ENCODE results near the gene ATF1.
"Not testable (repeated sequence)": the region's sequence is repeated elsewhere in the genome, so short reads cannot be mapped to it uniquely, and the experiment has no call there.

ATF1 gene

GRCh38 chr12:50806176-50806575 lies 42.3 kb downstream of the ATF1 start:
- no peak for DNase-seq

- DNase-seq: not testable (repeated sequence)
These were observed 45.2 kb downstream of the ATF1 start for GRCh38 chr12:50809131-50809530.

GRCh38 chr12:50814921-50815320 lies 51.0 kb downstream of the ATF1 start:
- not testable (repeated sequence) for DNase-seq

GRCh38 chr12:50820177-50820576 lies 56.3 kb downstream of the ATF1 start:
- DNase-seq: no peak

GRCh38 chr12:50822082-50822481 lies 58.2 kb downstream of the ATF1 start:
- DNase-seq: no peak

GRCh38 chr12:50823724-50824123 lies 59.8 kb downstream of the ATF1 start:
- DNase-seq: not testable (repeated sequence)

- no peak for DNase-seq
These were observed 61.0 kb downstream of the ATF1 start for GRCh38 chr12:50824914-50825313.

GRCh38 chr12:50825372-50825838 lies 61.5 kb downstream of the ATF1 start:
- peak; percentile 38 for DNase-seq

GRCh38 chr12:50828121-50828520 lies 64.2 kb downstream of the ATF1 start:
- DNase-seq: no peak

- DNase-seq: no peak
These were observed 65.0 kb downstream of the ATF1 start for GRCh38 chr12:50828886-50829285.

GRCh38 chr12:50833801-50834200 lies 69.9 kb downstream of the ATF1 start:
- DNase-seq: not testable (repeated sequence)

- DNase-seq: no peak
These were observed 75.1 kb downstream of the ATF1 start for GRCh38 chr12:50839042-50839441.

- DNase-seq: no peak
These were observed 77.0 kb downstream of the ATF1 start for GRCh38 chr12:50840809-50841487.

GRCh38 chr12:50841716-50842531 lies 78.0 kb downstream of the ATF1 start:
- no peak for DNase-seq

GRCh38 chr12:50842637-50843493 lies 79.0 kb downstream of the ATF1 start, which contains the start of gene TMPRSS12:
Gene TMPRSS12 (plus strand): TSS chr12:50842926. CDS start chr12:50842965, 39 bp downstream.
- no peak for DNase-seq

- DNase-seq: no peak
These were observed 81.2 kb downstream of the ATF1 start for GRCh38 chr12:50845021-50845647.

- DNase-seq: no peak
These were observed 85.1 kb downstream of the ATF1 start for GRCh38 chr12:50848963-50849362.

GRCh38 chr12:50855218-50855617 lies 91.3 kb downstream of the ATF1 start:
- DNase-seq: not testable (repeated sequence)

- not testable (repeated sequence) for DNase-seq
These were observed 91.8 kb downstream of the ATF1 start for GRCh38 chr12:50855679-50856078.

- no peak for DNase-seq
These were observed 95.9 kb downstream of the ATF1 start for GRCh38 chr12:50859621-50860310.

- DNase-seq: no peak
These were observed 98.4 kb downstream of the ATF1 start for GRCh38 chr12:50862316-50862715.

GRCh38 chr12:50865266-50865665 lies 101.4 kb downstream of the ATF1 start:
- no peak for DNase-seq

All from kidney glomerular epithelial cell (primary cell).